ENCODE data around the gene MKNK2.

MKNK2 gene

GRCh38 chr19:2047449-2048103 is 3.5 kb downstream of the MKNK2 start:
- peak overlapping the region; percentile 91; the same call in 1 of the 2 replicates for H3K27ac ChIP-seq

GRCh38 chr19:2047076-2047448 is 4.0 kb downstream of the MKNK2 start:
- TF ChIP-seq, protein P1, sequence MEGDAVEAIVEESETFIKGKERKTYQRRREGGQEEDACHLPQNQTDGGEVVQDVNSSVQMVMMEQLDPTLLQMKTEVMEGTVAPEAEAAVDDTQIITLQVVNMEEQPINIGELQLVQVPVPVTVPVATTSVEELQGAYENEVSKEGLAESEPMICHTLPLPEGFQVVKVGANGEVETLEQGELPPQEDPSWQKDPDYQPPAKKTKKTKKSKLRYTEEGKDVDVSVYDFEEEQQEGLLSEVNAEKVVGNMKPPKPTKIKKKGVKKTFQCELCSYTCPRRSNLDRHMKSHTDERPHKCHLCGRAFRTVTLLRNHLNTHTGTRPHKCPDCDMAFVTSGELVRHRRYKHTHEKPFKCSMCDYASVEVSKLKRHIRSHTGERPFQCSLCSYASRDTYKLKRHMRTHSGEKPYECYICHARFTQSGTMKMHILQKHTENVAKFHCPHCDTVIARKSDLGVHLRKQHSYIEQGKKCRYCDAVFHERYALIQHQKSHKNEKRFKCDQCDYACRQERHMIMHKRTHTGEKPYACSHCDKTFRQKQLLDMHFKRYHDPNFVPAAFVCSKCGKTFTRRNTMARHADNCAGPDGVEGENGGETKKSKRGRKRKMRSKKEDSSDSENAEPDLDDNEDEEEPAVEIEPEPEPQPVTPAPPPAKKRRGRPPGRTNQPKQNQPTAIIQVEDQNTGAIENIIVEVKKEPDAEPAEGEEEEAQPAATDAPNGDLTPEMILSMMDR (conservative IDR thresholded peaks at IDR 0.05): no peak
- H3K27ac ChIP-seq: peak overlapping the region; percentile 91; the same call in 1 of the 2 replicates

More at GRCh38 chr19:2047449-2048103, 3.5 kb downstream of the MKNK2 start:
- TF ChIP-seq, protein P1 (conservative IDR thresholded peaks at IDR 0.05): no peak

DNA sequence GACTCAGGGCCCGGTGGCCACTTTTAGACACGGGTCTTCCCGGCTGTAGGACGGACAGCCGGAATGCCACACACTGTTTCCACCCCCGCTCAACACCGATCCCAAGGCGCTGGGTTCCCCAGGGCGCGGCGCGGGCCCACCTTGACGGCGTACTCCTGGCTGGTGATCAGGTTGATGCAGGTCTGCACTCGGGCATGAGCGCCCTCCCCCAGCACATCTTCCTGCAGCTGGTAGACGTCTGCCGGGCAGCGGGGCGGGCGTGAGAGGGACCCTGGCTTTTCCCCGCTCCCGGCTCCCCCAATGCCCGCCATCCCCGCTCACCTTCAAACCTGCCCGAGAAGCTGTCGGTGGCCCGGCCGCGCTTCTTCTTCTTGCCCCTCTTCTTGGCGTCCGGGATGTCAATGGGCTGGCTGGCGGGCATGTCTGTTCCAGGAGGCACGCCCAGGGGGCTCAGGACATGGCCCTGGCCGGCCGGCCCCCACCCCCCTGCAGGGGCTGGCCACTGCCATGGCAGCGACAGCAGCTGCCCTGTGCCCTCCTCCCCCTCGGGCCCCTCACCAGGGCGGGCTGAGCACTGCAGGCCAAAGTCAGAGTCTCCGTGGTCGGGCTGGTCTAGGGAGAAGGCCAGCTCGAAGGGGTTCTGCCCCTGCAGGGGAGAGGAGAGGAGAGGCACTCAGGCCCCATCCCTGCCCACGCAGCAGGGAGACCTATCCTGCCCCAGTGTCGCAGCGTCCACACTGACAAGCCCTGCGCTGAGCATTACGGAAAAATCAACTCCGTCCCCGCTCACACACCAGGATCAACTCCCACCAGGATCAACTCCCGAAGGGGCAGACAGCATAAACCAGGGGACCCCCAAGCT is 4.8 kb downstream of the MKNK2 start:
- TF ChIP-seq, protein P1 (conservative IDR thresholded peaks at IDR 0.05): no peak
- H3K27ac ChIP-seq: peak overlapping the region; percentile 91; the same call in 1 of the 2 replicates

DNA sequence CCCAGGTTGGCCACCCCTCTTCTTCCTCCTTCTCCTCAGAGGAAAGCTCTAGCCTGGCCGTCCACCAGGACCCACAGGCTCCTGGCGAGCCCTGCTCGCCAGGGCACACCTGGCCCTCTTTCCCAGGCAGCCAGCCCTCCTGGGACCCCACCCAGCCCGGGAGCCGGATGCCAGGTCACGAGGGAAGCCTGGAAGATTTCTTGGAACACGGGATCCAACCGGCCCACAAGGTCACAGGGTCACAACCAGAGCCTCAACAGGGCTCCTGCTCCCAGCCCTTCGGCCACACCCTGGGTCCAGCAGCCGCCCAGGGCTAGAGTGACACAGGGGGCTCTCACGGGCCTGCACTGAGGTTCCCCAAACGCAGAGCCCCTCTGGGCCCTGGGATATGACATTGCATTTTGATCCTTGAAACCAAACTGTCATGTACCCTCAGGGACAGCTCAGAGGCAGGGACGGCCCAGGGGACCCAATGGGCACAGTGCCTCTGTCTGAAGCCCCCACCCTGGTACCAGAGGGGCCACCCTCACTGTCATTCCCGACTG is 5.5 kb downstream of the MKNK2 start:
- TF ChIP-seq, protein P1 (conservative IDR thresholded peaks at IDR 0.05): no peak
- peak overlapping the region; percentile 16; the same call in 1 of the 2 replicates for H3K27ac ChIP-seq

GRCh38 chr19:2044709-2045500 is 6.1 kb downstream of the MKNK2 start:
- H3K27ac ChIP-seq: peak overlapping the region; percentile 16; the same call in 1 of the 2 replicates
- TF ChIP-seq, protein P1 (conservative IDR thresholded peaks at IDR 0.05): no peak

DNA sequence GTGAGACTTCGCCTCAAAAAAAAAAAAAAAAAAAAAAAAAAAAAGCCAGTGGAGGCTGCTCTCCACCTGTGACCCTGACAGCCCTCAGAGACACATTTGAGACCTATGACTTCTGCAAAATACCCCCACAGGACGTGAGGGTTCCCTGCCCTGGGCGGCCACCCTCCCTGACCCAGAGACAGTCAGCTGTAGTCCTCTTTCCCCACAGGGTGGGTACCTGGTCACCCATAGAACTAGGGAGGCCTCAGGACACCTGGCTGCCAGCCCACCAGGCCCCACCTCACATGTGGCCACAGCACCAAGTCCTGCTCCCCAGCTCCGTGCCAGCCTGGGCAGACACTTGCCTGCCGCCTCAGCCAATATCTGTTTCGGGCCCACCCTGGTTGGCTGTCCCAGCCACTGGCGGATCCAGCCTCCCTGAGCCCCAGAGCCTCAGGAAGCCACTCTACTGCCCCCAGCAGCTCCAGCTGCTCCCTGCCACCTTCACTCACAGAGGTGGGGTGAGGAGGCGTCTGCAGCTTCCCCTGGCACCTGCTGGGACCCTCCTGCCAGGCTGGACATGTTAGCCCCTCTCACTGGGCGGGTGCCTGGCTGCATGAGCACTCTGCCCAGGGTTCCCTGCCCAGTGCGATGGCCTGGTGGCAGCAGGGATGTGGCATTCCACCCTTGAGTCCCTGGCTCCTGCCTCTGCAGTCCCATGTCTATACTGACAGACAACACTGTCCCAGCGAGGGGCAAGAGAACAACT is 6.9 kb downstream of the MKNK2 start:
- 0 out of 2 replicates have a peak overlapping the region, but pooled peaks have one; percentile 14 for H3K27ac ChIP-seq
- TF ChIP-seq, protein P1 (conservative IDR thresholded peaks at IDR 0.05): no peak
